Measurements from ENCODE around the gene ASPHD2.

ASPHD2 gene

DNA sequence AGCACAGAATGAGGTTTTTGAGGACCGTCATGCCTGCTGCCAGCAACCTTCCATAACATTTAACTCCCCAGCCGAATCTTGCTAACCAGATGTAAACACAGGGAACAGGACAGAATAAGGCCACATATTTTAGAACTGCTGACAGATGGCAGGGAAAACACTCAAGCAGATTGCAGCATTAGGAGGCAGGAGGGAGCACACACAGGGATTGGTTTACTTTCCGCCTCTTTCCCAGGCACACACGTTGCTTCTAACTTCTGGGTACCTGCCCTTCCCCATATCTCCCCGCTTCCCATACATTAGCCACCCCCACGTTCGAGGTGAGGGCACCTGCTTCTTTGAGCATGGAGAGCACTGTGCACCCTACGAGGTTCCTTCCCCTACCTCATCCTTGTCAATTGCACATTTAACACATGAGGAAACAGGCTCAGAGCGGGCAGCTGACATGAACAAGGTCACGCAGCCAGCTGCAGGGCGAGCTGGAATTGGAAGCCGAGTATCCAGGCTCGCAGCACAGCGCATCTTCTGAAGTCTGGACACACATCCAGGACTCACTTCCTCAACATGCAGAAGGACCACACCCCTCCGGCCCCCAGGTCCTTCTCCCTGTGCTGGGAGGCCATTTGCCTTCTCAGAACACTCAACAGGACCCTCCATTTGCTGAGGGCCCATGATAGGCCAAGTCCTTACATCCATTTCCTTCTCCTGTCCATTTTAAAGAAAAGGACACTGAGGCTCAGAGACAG, 18.7 kb downstream of the ASPHD2 start:
- 87% methylated on average over 15 of the region's 15 CpGs for WGBS
- no peak overlapping the region for H3K9ac ChIP-seq (ENCODE audit: low read depth, low read length)
- no peak overlapping the region for H3K4me3 ChIP-seq (ENCODE audit: low read length)
- no peak overlapping the region for H3K27ac ChIP-seq (ENCODE audit: low read depth, low read length)
- no peaks in the 10 kb centered on the region for H3K4me1 ChIP-seq (ENCODE audit: insufficient read depth, low read length)
- H3K36me3 ChIP-seq (ENCODE audit: insufficient read depth, low read length), result peaks cover 30% of the 10 kb centered on the region
- H3K27me3 ChIP-seq (ENCODE audit: insufficient read depth, low read length), result no peaks in the 10 kb centered on the region
- H3K9me3 ChIP-seq (ENCODE audit: insufficient read depth, low read depth, low read length), result no peaks in the 10 kb centered on the region

- Histone ChIP-seq H3K4me1 (ENCODE audit: insufficient read depth, low read length) (no peaks in the 10 kb centered on the region), H3K27ac (ENCODE audit: low read depth, low read length) (no peak overlapping the region), H3K9me3 (ENCODE audit: insufficient read depth, low read depth, low read length) (no peaks in the 10 kb centered on the region), H3K27me3 (ENCODE audit: insufficient read depth, low read length) (no peaks in the 10 kb centered on the region), H3K36me3 (ENCODE audit: insufficient read depth, low read length) (peaks cover 36% of the 10 kb centered on the region), H3K4me3 (ENCODE audit: low read length) (no peak overlapping the region), H3K9ac (ENCODE audit: low read depth, low read length) (no peak overlapping the region)
- whole genome bisulfite sequencing, result 92% methylated on average over 5 of the region's 5 CpGs
Observed at GRCh38 chr22:26448334-26448733, 19.3 kb downstream of the ASPHD2 start.

GRCh38 chr22:26448941-26449340, 19.9 kb downstream of the ASPHD2 start:
- Histone ChIP-seq H3K9ac (ENCODE audit: low read depth, low read length) (no peak overlapping the region), H3K36me3 (ENCODE audit: insufficient read depth, low read length) (peaks cover 42% of the 10 kb centered on the region), H3K27ac (ENCODE audit: low read depth, low read length) (no peak overlapping the region), H3K4me3 (ENCODE audit: low read length) (no peak overlapping the region), H3K27me3 (ENCODE audit: insufficient read depth, low read length) (no peaks in the 10 kb centered on the region), H3K9me3 (ENCODE audit: insufficient read depth, low read depth, low read length) (no peaks in the 10 kb centered on the region), H3K4me1 (ENCODE audit: insufficient read depth, low read length) (no peaks in the 10 kb centered on the region)
- 94% methylated on average over 6 of the region's 6 CpGs for WGBS

DNA sequence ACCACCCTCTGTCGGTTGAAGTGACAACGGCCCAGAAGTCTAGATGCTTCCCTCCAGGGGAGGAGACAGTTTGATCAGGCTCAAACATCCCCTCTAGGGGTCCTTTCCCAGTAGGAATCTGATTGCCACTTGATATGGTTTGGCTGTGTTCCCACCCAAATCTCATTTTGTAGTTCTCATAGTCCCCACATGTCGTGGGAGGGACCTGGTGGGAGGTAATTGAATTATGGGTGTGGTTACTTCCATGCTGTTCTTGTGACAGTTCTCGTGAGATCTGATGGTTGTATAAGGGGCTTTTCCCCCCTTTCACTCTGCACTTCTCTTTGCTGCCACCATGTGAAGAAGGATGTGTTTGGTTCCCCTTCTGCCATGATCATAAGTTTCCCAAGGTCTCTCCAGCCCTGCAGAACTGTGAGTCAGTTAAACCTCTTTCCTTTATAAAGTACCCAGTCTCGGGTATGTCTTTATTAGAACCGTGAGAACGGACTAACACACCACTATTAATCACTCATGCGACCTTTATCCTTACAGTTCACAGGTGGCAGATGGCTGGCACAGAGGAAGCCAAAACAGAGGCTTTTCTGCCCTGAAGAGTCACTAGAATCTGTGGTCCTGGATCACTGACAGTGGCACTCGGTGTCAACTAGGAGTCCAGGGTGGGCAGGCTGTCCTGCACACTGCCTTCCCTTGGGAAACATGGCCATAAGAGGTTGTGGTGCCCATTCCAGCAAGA, 21.6 kb downstream of the ASPHD2 start:
- Histone ChIP-seq H3K4me3 (ENCODE audit: low read length) (no peak overlapping the region), H3K36me3 (ENCODE audit: insufficient read depth, low read length) (peaks cover 42% of the 10 kb centered on the region), H3K9me3 (ENCODE audit: insufficient read depth, low read depth, low read length) (no peaks in the 10 kb centered on the region), H3K27ac (ENCODE audit: low read depth, low read length) (no peak overlapping the region), H3K4me1 (ENCODE audit: insufficient read depth, low read length) (no peaks in the 10 kb centered on the region), H3K9ac (ENCODE audit: low read depth, low read length) (no peak overlapping the region), H3K27me3 (ENCODE audit: insufficient read depth, low read length) (no peaks in the 10 kb centered on the region)
- WGBS, result 85% methylated on average over 9 of the region's 9 CpGs

GRCh38 chr22:26452236-26453016, 23.4 kb downstream of the ASPHD2 start:
- H3K27me3 ChIP-seq (ENCODE audit: insufficient read depth, low read length), result no peaks in the 10 kb centered on the region
- 96% methylated on average over 23 of the region's 23 CpGs for WGBS
- no peaks in the 10 kb centered on the region for H3K9me3 ChIP-seq (ENCODE audit: insufficient read depth, low read depth, low read length)
- H3K4me1 ChIP-seq (ENCODE audit: insufficient read depth, low read length), result no peaks in the 10 kb centered on the region
- no peak overlapping the region for H3K9ac ChIP-seq (ENCODE audit: low read depth, low read length)
- no peak overlapping the region for H3K4me3 ChIP-seq (ENCODE audit: low read length)
- H3K27ac ChIP-seq (ENCODE audit: low read depth, low read length), result no peak overlapping the region
- H3K36me3 ChIP-seq (ENCODE audit: insufficient read depth, low read length), result peaks cover 57% of the 10 kb centered on the region

DNA sequence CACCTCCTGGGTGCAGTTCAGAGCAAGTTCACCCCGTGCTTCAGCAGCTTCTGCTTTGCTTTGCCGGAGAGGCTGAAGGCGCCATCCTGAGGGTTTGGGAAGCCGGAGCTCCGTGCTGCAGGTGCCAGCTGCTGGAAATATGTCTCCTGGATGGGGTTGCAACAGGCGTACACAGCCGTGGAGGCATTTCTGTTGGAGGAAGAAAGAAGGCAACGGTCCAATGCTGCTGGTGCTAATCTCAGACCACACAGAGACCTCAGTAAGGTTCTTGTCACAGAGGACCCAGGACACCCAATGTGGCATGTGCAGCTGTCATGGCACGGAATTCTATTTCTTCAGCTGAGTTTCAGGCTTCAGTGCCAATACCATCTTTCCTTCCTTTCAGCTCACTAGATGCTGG, 24.2 kb downstream of the ASPHD2 start:
- Histone ChIP-seq H3K9me3 (ENCODE audit: insufficient read depth, low read depth, low read length) (no peaks in the 10 kb centered on the region), H3K27me3 (ENCODE audit: insufficient read depth, low read length) (no peaks in the 10 kb centered on the region), H3K4me1 (ENCODE audit: insufficient read depth, low read length) (no peaks in the 10 kb centered on the region), H3K36me3 (ENCODE audit: insufficient read depth, low read length) (peaks cover 65% of the 10 kb centered on the region), H3K27ac (ENCODE audit: low read depth, low read length) (no peak overlapping the region), H3K9ac (ENCODE audit: low read depth, low read length) (no peak overlapping the region), H3K4me3 (ENCODE audit: low read length) (no peak overlapping the region)
- WGBS, result 95% methylated on average over 9 of the region's 9 CpGs

DNA sequence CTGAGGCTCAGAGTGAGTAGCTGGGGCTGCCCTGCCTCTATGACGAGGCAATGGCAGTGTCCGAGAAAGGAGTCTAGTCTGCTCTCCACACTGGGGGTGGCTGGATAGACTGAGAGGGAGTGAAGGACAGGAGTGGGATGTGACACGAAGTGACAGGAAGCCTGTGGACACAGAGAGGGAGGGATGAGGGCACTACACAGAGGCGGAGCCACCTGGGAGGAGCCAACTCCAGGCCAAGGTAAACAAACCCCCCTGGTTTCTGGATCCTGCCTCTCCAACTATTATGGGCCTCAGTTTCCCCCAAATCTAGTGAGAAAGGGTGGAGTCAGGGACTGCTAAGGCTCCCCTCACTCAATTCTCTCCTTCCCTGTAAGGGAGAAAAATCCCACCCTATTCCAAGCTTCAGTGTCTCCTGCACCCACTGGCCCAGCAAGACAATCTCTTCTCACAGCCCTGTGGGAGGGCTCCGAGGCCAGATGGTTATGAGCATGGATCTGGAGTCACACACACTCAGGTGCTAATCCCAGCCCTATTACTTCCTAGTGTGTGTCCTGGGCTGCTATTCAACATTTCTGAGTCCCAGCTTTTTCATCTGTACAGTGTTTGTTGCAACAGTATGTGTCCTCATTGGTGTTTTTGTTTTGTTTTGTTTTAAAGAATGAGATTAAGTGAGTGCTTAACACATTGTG, 24.9 kb downstream of the ASPHD2 start:
- Histone ChIP-seq H3K9me3 (ENCODE audit: insufficient read depth, low read depth, low read length) (no peaks in the 10 kb centered on the region), H3K4me1 (ENCODE audit: insufficient read depth, low read length) (no peaks in the 10 kb centered on the region), H3K27ac (ENCODE audit: low read depth, low read length) (no peak overlapping the region), H3K9ac (ENCODE audit: low read depth, low read length) (no peak overlapping the region), H3K36me3 (ENCODE audit: insufficient read depth, low read length) (peaks cover 71% of the 10 kb centered on the region), H3K27me3 (ENCODE audit: insufficient read depth, low read length) (no peaks in the 10 kb centered on the region), H3K4me3 (ENCODE audit: low read length) (no peak overlapping the region)
- WGBS, result 91% methylated on average over 5 of the region's 5 CpGs

GRCh38 chr22:26457661-26458272, 28.7 kb downstream of the ASPHD2 start:
- 96% methylated on average over 26 of the region's 26 CpGs for WGBS
- Histone ChIP-seq H3K36me3 (ENCODE audit: insufficient read depth, low read length) (peaks cover 76% of the 10 kb centered on the region), H3K9ac (ENCODE audit: low read depth, low read length) (no peak overlapping the region), H3K9me3 (ENCODE audit: insufficient read depth, low read depth, low read length) (no peaks in the 10 kb centered on the region), H3K27ac (ENCODE audit: low read depth, low read length) (no peak overlapping the region), H3K4me1 (ENCODE audit: insufficient read depth, low read length) (peaks cover 3% of the 10 kb centered on the region; the same call in 1 of the 2 replicates), H3K27me3 (ENCODE audit: insufficient read depth, low read length) (no peaks in the 10 kb centered on the region), H3K4me3 (ENCODE audit: low read length) (no peak overlapping the region)

DNA sequence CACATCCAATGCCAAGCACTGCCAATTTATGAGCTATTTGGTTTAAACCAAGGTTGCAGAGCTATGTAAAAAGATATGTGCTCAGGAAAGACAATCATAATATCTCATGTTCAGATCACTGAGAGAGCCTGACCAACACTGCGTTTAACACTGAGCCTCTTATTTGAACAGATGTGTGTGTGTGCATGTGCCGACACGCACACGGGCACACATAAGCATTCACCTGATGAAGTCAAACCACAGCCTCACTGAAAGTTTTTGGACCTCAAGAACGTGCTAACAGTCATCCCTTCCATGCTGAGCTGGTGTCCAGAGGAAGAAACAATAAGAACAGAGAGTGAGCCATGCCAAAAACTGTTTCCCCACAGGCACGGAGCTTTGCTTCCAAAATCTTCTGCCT, 31.1 kb downstream of the ASPHD2 start:
- WGBS, result 96% methylated on average over 6 of the region's 6 CpGs
- H3K9ac ChIP-seq (ENCODE audit: low read depth, low read length), result no peak overlapping the region
- H3K36me3 ChIP-seq (ENCODE audit: insufficient read depth, low read length), result peaks cover 84% of the 10 kb centered on the region
- no peak overlapping the region for H3K4me3 ChIP-seq (ENCODE audit: low read length)
- no peak overlapping the region for H3K27ac ChIP-seq (ENCODE audit: low read depth, low read length)
- peaks cover 3% of the 10 kb centered on the region; the same call in 1 of the 2 replicates for H3K4me1 ChIP-seq (ENCODE audit: insufficient read depth, low read length)
- no peaks in the 10 kb centered on the region for H3K9me3 ChIP-seq (ENCODE audit: insufficient read depth, low read depth, low read length)
- no peaks in the 10 kb centered on the region for H3K27me3 ChIP-seq (ENCODE audit: insufficient read depth, low read length)

DNA sequence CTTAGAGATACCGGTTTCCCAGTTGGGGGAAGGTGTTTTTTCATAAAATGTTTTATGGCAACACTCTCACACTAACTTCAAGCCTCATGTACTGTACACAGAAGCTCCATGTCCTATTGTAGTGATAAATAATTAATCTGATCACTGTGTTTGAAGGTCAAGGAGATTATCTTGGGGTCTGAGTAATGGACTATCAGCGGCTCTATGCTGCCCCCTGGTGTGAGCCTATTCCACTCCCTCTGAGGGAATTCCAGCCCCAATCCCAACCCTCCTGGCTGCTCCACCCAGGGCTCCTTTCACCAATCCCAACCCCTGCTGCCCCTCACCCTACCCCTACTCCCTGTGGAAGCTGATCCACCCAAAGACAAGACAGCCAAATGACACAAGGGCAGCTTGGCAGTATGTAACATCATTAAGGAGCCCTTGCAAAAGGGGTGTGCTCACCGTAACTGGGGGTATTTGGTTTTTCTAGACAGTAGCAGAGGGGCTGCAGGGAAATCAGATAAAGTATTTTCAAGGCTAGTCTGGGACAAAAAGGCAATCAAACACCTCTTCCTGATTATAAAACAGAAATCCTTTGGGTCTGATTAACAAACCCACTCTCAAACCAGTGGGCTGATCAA, 32.2 kb downstream of the ASPHD2 start:
- Histone ChIP-seq H3K27me3 (ENCODE audit: insufficient read depth, low read length) (no peaks in the 10 kb centered on the region), H3K36me3 (ENCODE audit: insufficient read depth, low read length) (peaks cover 88% of the 10 kb centered on the region), H3K4me1 (ENCODE audit: insufficient read depth, low read length) (peaks cover 3% of the 10 kb centered on the region; the same call in 1 of the 2 replicates), H3K9ac (ENCODE audit: low read depth, low read length) (no peak overlapping the region), H3K9me3 (ENCODE audit: insufficient read depth, low read depth, low read length) (no peaks in the 10 kb centered on the region), H3K4me3 (ENCODE audit: low read length) (no peak overlapping the region), H3K27ac (ENCODE audit: low read depth, low read length) (no peak overlapping the region)
- 19% methylated on average over 2 of the region's 3 CpGs for WGBS

All from HUES64 (cell line).